ENCODE results near the gene UBALD1.
A peak's percentile ranks its signal among the peaks of the same experiment; 100 is the strongest.

The UBALD1 gene

GRCh38 chr16:4603624-4604170 lies 11.0 kb downstream of the UBALD1 start:
- DNase-seq: no peak
- intact Hi-C loops (cut with DNase I): no loop called here

- intact Hi-C loops (cut with DNase I): no loop called here
Observed at GRCh38 chr16:4602331-4602730, 12.4 kb downstream of the UBALD1 start.

GRCh38 chr16:4601864-4602186 lies 12.9 kb downstream of the UBALD1 start:
- DNase-seq: no peak
- intact Hi-C loops (cut with DNase I): no loop called here

More at GRCh38 chr16:4602331-4602730, 12.4 kb downstream of the UBALD1 start:
- no peak for DNase-seq

DNA sequence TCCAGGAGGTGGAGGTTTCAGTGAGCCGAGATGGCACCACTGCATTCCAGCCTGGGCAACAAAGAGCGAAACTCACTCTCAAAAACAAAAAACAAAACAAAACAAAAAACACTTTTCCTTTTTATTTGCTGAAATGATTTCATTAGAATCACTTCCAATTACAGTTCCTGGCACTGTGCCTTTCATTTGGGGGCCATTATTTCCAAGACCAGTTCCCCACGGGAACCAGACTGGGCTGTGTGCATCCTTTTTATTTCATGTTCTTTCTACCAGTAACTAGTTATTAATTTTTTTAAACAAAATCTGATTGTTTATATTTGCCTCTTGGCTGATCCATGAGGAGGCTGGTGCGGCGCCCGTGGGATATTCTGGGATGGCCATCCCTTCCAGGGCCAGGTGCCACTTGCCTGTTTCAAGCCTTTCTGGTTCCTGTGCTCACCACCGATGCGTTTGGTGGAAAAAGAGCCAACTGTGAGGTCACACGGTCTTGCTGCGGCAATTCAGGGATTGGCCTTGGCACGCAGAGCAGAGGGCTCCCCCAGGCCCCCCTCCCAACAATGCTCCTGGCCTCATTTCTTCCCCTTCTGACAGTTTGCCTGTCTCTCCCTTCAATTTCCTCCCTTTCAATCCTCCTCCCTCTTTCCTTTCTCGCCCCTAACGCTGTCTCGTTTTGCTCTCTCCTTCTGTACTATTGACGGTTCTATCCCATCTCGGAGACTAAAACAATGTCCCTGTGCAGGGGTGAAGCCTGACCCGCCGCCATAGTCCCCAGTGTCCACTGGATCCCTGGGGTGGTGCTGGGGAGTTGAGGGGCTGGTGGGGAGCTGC lies 13.4 kb downstream of the UBALD1 start:
- peak in 31 of 42 donors; percentile 17 to 81 (median 46) for DNase-seq
- intact Hi-C loops (cut with DNase I): no loop called here

- intact Hi-C loops (cut with DNase I): no loop called here
- DNase-seq: no peak
Observed at GRCh38 chr16:4599545-4599944, 15.1 kb downstream of the UBALD1 start.

DNA sequence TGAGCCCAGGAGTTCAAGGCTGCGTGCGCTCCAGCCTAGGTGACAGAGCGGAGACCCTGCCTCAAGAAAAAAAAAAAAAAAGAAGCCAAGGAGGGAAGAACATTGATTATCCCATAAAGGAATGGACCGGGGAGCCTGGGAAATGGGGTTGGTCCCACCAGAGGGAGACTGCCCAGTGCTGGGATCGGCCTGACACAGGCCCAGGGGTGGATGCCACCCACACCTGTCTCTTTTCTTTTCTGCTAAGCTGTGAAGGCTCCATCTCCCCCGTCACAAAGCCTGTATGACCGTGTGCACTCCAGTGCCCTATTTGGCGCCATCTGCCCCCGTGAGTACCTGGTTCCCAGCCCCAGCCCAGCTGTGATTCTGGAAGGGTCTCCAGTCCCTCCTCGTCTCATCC lies 15.7 kb downstream of the UBALD1 start:
- intact Hi-C loops (cut with DNase I): no loop called here
- DNase-seq: no peak

GRCh38 chr16:4597174-4597573 lies 17.5 kb downstream of the UBALD1 start:
- DNase-seq: peak in 4 of 42 donors; percentile 16 to 80 (median 34)
- intact Hi-C loops (cut with DNase I): no loop called here

GRCh38 chr16:4594433-4595410 lies 20.0 kb downstream of the UBALD1 start:
- DNase-seq: no peak
- intact Hi-C loops (cut with DNase I): no loop called here

GRCh38 chr16:4593086-4593485 lies 21.6 kb downstream of the UBALD1 start:
- no peak for DNase-seq

GRCh38 chr16:4591706-4592470 lies 22.8 kb downstream of the UBALD1 start:
- no peak for DNase-seq
- intact Hi-C loops (cut with DNase I): no loop called here

More at GRCh38 chr16:4593086-4593485, 21.6 kb downstream of the UBALD1 start:
- intact Hi-C loops (cut with DNase I): no loop called here

DNA sequence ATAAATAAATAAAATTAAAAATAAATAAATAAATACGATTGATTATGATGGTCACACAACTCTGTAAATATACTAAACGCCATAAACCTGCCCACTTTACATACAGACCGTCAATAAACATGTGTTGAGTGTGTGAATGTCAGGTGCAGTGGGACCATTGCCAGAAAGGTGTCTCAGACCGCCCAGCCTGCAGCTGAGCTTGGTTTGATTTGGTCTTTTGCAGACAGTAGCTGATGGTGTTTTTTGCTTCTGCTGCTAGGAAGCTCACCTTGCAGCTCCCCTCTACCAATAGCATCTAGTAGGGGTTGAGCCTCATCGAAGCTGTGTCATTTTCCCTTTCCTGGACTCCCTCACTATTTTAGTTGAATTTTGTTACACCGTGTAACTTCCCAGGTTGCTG lies 23.5 kb downstream of the UBALD1 start:
- intact Hi-C loops (cut with DNase I): no loop called here
- no peak for DNase-seq

DNA sequence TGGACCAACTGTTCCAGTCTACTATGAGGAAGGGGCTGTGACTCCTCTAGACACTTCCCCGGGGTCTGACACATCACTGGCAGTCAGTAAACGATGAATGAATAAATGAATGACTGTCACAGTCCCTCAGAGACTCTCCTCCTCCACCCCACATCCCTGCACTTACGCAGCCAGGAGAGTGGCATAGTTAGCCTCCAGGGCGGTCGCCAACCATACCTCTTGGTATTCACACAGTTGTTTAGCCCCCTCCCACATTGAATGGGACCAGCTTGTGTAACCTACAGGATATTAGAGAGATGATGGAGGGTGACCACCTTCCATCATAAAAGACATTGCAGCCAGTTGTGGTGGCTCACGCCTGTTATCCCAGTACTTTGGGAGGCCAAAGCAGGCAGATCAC lies 25.7 kb downstream of the UBALD1 start:
- no peak for DNase-seq
- intact Hi-C loops (cut with DNase I): no loop called here

GRCh38 chr16:4588386-4588785 lies 26.3 kb downstream of the UBALD1 start:
- intact Hi-C loops (cut with DNase I): no loop called here
- no peak for DNase-seq

- intact Hi-C loops (cut with DNase I): no loop called here
- DNase-seq: no peak
Observed at GRCh38 chr16:4586291-4586690, 28.4 kb downstream of the UBALD1 start.

- no peak for DNase-seq
- intact Hi-C loops (cut with DNase I): no loop called here
Observed at GRCh38 chr16:4583906-4584305, 30.8 kb downstream of the UBALD1 start.

- intact Hi-C loops (cut with DNase I): no loop called here
- DNase-seq: no peak
Observed at GRCh38 chr16:4580250-4580649, 34.4 kb downstream of the UBALD1 start.

DNA sequence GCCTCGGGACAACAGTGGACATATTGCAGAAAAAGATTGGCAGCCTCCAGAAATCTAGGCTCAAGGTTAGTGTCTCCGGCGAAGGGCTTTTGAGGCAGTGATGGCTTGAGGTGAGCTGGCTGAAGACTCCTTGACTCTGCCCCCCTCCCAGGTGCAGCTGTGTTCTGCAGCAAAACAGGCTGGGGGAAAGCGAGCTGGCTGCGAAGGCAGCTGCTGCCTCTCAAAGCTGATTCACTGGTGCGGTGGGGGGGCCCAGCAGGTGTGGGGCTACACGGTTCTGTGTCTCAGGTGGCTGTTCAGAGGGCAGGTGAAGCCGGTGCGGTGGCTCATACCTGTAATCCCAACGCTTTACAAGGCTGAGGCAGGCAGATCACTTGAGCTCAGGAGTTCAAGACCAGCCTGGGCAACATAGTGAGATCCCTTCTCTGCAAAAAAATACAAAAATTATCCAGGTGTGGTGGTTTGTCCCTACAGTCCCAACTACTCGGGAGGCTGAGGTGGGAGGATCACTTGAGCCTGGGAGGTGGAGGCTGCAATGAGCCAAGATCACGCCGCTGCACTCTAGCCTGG lies 35.6 kb downstream of the UBALD1 start:
- intact Hi-C loops (cut with DNase I): no loop called here
- no peak for DNase-seq

GRCh38 chr16:4576008-4576407 lies 38.7 kb downstream of the UBALD1 start:
- DNase-seq: no peak
- intact Hi-C loops (cut with DNase I): no loop called here
